ENCODE results near the gene CDCA4.

DNA sequence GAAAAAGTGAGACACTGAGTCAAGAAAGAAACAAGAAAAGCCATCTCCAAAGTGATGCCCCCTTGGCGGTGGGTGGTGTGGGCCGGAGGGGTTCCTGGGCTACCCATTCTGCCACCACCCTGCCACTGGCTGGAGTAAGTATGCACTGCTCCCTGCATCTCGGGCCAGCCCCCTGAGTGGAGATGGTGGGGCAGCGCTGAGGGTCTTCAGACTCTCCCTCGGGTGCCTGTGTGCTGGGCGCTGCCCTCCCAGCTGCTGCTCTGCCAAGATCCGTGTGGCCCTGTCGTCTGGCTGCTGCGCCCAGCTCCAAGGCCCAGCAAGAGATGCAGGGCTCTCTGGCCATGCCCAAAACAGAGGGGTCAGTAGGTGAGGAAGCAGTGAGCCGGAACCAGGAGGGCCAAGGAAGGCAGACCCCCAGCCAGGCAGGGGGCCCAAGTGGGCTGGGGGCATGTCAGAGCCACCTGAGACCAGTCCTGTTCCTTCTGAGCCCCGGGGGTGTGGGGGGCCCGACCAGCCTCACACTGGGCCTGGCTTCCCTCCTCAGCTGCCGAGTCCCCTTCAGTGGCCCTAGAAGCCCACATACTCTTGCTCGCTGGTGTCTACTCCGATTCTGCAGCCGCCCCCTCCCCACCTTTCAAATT, 39.2 kb upstream of the CDCA4 start:
- TF ChIP-seq CTCF (IDR thresholded peaks at IDR 0.05) (no peak), POLR2A (IDR thresholded peaks at IDR 0.05) (no peak)

All from esophagus squamous epithelium (tissue), 4 donors.